BJ (cell line): Measurements from ENCODE around the gene SOX30. TPM values are rescaled to one million over a fixed set of nuclear protein-coding genes. Genes with fewer than 3 reads are reported as not detected.

ENCODE experiments used
- CTCF ChIA-PET: fragments of 350-600 bp; formaldehyde crosslinking; extraction: SDS; loops from one replicate; lab custom pipeline; 2021; ENCODE audit warnings: antibody characterized with exemption, inconsistent platforms; lab: Yijun Ruan, JAX
- POLR2A ChIA-PET: fragments of 300-600 bp; sonication (Branson Sonifier 250); formaldehyde crosslinking; extraction: SDS; loops from one replicate; lab custom pipeline; 2021; ENCODE audit warnings: antibody characterized with exemption; lab: Charles Lee
- DNase-seq: peaks from one replicate; pipeline ENCODE4 v3.0.0-alpha.2; 2011; ENCODE audit warnings: low read depth
- H3K27me3 ChIP-seq: 2 replicates; pipeline ENCODE4 v1.6.0; 2011; ENCODE audit warnings: low read length; ENCODE audit not compliant: control insufficient read depth, insufficient read depth
- H3K36me3 ChIP-seq: 2 replicates; pipeline ENCODE4 v1.5.1; 2011; ENCODE audit warnings: low read length; ENCODE audit not compliant: control insufficient read depth, insufficient read depth
- H3K4me3 ChIP-seq: 2 replicates; pipeline ENCODE4 v1.5.1; 2011; ENCODE audit warnings: low read depth, mild to moderate bottlenecking, control low read depth, low read length
- polyA plus RNA-seq: library from polyadenylated mRNA; depleted of rRNA; stranded (reverse); fragments of >200 nt; gene quantifications from 2 replicates; pipeline ENCODE4 v1.2.3, GENCODE V29; 2011
- TF ChIP-seq, protein P1 (sequence below): IDR thresholded peaks from 2 replicates; pipeline ENCODE4 v1.5.1; 2011; ENCODE audit warnings: low read depth, mild to moderate bottlenecking, control low read depth, inconsistent platforms, low read length, moderate library complexity; ENCODE audit not compliant: insufficient read depth

The SOX30 gene
- polyA plus RNA-seq, 1 experiment: 0.07 TPM

DNA sequence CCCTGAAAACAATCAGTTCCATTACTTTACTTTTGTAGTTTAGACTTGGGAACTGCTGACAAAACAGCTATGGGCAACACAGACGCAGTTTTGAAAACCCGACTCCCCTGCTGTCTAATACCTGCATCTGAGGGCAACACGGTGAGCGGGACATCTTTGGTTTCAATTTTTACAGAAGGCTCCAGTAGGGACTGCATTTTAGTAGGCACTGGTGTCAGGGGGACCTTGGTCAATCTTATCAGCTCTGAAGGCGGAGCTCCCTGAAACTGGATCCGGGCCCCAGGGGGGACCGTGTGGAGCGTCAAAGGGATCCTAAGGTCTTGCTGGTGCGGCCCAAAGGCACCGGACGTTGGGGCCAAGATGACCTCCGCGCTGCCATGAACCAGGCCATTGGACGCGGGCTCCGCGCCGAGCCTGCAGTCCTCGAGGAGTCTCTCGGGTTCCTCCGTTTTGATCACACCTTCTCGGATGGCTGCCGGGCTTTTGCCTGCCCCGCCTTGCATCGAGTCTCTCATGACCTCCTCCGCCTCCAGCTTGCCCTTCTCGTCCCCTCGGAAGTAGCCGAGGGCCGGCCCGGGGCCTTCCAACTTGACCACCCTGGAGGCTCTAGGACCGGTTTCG is 1.1 kb downstream of the SOX30 start:
- no peak overlapping the region for H3K4me3 ChIP-seq
- CTCF ChIA-PET: interaction anchor here (0.5 to 1.5 kb wide), 4 partner anchors 10 to 290 kb away, joined by 3 to 5 read pairs (median 3); no protein-coding TSS in a partner anchor
- no peaks in the 10 kb centered on the region for H3K27me3 ChIP-seq
- H3K36me3 ChIP-seq: no peaks in the 10 kb centered on the region
- no peak for DNase-seq
- TF ChIP-seq, protein P1, sequence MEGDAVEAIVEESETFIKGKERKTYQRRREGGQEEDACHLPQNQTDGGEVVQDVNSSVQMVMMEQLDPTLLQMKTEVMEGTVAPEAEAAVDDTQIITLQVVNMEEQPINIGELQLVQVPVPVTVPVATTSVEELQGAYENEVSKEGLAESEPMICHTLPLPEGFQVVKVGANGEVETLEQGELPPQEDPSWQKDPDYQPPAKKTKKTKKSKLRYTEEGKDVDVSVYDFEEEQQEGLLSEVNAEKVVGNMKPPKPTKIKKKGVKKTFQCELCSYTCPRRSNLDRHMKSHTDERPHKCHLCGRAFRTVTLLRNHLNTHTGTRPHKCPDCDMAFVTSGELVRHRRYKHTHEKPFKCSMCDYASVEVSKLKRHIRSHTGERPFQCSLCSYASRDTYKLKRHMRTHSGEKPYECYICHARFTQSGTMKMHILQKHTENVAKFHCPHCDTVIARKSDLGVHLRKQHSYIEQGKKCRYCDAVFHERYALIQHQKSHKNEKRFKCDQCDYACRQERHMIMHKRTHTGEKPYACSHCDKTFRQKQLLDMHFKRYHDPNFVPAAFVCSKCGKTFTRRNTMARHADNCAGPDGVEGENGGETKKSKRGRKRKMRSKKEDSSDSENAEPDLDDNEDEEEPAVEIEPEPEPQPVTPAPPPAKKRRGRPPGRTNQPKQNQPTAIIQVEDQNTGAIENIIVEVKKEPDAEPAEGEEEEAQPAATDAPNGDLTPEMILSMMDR: no peak
- POLR2A ChIA-PET: no interaction called here

DNA sequence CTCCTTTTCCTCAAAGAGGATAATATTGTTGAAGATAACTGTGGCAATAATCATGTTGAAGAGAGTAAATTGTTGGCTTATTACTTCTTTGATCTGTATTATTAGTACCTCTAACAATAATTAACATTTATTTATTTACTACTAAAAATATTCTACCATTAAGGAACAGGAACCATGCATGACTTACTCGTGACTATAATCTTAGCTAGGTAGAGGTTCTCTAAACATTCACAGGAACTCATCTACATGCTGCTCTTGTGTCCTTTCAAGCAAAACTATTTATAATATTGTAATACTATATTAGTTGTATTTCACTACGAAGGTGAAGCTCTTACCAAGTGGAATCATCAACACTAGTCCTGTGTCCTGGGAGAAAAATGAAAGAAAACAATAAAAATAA is 3.1 kb downstream of the SOX30 start:
- H3K27me3 ChIP-seq: no peaks in the 10 kb centered on the region
- DNase-seq: no peak
- POLR2A ChIA-PET: no interaction called here
- no peaks in the 10 kb centered on the region for H3K36me3 ChIP-seq
- H3K4me3 ChIP-seq: no peak overlapping the region
- TF ChIP-seq, protein P1: no peak
- CTCF ChIA-PET: no interaction called here

DNA sequence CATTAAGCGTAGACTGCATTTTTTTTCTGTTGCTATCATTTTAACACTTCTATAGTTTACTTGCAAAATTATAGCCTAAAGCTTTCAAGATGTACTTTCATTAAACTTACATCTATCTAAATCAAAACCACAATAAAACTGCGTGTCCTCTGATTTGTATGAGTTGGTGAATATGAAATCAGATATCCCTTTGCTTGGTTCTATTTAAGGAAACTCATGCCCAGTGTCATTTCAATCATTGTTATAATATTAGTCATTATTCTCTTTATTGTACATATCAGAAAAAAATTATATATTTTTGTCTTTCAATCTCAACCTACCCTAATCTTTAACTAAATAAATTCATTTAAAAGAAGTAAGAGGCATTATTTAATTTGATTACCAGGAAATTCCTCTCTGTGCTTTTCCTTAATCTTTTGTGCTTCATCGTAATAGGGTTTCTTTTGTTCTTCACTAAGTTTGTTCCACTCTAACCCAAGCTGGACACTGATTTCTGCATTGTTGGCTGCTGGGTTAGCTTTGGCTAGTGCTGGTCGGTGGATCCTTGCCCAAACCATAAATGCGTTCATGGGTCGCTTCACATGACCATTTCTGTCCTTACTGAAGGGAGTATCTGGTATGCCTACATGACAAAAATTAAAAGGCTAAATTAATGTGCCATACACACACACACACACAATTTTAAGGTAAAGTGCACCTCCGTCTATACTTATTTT is 3.8 kb downstream of the SOX30 start:
- DNase-seq: no peak
- TF ChIP-seq, protein P1: no peak
- no peaks in the 10 kb centered on the region for H3K36me3 ChIP-seq
- ChIA-PET CTCF (no interaction called here), POLR2A (no interaction called here)
- no peak overlapping the region for H3K4me3 ChIP-seq
- H3K27me3 ChIP-seq: no peaks in the 10 kb centered on the region

DNA sequence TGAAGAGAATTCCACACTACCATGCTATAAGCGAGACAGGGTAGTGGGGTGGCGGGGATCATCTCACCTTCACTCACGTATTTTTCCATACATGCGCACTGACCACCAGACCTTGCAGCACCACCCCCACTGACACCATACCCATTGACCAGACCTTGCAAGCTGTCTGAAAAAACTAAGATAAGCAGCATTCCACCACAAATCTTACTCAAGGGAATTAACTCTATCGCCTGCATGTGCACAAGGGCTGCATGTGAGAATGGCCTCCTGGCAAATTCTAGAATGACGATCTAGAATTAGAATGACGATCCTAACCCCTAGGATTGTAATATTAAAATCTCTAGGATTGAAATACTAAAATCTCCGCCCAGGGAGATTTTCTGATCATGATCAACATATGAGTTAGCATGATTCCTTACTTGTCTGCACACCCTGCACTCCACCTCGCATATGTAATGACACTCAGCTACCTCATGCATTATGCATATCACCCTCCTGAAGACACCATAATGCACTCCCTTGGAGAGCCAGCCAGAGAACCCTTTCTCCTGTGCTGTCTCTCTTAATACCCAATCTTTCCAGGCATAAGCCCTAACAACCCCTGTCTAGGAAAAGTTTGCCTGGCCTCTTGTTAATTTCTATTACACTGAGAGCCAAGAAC is 11.7 kb downstream of the SOX30 start:
- ChIA-PET POLR2A (no interaction called here), CTCF (no interaction called here)
- TF ChIP-seq, protein P1: no peak
- H3K27me3 ChIP-seq: no peaks in the 10 kb centered on the region
- no peak for DNase-seq
- H3K4me3 ChIP-seq: no peak overlapping the region
- no peaks in the 10 kb centered on the region for H3K36me3 ChIP-seq

DNA sequence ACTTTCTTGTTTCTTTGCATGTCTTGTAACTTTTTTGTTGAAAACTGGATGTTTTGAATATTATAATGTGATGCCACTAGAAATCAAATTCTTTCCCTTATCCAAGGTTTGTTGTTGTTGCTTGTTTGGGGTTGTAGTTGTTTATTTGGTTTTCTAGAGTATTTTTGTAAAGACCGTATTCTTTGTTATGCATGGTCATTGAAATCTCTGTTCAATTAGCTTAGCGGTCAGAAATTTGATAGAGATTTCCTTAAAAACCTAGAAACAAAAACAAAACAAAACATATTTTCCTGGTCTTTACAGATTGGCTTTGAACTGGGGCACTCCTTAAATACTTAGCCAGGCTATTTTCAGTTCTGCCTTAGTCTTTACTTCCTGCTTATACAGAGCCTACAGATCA is 21.9 kb downstream of the SOX30 start:
- Histone ChIP-seq H3K27me3 (no peaks in the 10 kb centered on the region), H3K36me3 (no peaks in the 10 kb centered on the region), H3K4me3 (no peak overlapping the region)
- no peak for DNase-seq
- TF ChIP-seq, protein P1: no peak
- ChIA-PET POLR2A (no interaction called here), CTCF (interaction anchor here (1.1 kb wide), 1 partner anchor 13 kb away, joined by 3 read pairs; no protein-coding TSS in a partner anchor)
